Measurements from ENCODE around the gene SLC16A2.

SLC16A2 gene

DNA sequence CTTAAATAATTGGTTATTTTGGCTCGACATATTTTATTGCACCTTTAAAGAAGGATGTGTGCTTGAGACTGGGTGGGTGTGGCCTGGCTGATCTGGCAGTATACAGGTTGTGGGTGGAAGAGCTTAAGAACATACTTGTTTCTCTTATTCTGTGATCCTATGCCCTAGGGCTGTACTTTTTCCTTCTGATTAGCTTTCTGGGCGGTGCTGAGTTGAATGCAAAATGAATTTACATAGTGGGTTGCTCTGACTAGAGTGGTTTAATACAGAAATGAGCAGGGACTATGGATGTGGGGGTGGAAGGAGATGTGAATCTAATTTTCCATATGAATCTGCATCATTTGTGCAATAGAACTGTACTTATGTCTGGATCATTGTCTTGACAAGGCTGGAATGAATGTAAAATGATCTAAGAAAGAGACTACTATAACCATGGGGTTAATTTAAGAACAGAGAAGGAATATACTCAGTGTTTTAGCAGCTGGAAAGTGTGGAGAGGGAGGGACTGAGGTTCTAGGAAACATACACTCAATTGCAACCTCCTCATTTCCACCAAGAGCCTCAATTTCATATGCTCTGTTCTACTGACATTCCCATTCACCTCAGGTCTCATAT, 119.4 kb downstream of the SLC16A2 start:
- DNase-seq, result no peak

DNA sequence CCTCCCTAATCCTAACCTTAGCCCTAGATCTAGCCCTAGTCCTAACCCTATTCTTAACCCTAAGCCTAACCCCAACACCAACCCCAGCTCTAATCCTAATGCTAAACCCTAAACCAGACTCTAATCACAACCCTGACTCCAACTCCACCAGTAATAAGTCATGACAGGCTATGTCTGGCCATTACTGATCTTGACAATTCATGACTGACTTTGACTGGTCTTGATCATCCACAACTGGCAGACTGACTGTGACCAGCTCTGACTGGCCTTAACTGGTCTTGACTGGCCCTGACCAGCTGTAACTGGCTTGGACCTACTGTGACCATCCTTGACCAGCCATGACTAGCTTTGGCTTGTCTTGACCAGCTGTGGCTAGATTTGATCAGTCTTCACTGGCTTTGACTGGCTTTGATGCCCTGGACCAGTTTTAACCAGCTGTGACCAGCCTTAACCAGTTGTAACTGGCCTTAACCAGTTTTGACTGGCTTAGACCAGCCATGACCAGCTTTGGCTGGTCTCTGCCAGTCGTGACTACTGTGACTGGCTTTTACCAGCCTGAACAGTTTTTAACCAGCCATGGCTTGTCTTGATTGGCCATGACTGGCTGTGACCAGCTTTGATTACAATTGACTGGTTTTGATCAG, 124.7 kb downstream of the SLC16A2 start:
- DNase-seq, result no peak

DNA sequence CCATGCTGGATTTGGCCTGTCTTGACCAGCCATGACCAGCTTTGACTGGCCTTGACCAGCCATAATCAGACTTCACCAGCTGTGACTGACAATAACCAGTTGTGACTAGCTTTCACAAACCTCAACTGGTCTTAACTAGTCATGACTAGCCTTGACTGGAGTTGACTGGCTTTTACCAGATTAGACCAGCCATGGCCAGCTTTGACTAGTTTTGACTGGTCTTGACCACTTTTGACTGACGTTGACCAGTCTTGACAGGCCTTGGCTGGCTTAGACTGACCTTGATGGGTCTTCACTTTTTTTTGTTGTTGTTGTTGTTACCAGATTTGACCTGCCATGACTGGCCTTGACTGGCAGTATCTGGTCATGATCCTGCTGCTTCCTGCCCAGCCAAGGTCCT, 125.7 kb downstream of the SLC16A2 start:
- no peak for DNase-seq

DNA sequence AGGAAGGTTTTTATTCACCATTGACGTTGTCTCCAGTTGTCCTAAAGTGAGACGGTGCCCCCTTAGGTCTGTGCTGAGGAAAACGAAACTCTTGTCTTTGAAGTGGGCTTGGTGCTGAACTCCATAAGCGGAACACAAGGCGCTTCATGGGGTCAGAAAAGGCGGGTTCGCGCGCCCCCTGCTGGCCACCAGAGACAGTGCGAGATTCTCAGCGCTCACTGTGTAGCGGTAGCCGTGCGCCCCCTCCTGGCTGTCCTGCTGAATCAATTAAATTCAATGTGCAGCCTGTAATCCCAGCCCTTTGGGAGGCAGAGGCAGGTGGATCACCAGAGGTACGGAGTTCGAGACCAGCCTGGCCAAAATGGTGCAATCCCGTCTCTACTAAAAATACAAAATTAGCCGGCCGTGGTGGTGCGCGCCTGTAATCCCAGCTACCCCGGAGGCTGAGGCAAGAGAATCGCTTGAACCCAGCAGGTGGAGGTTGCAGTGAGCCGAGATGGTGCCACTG, 129.1 kb downstream of the SLC16A2 start:
- peak; percentile 75 for DNase-seq

DNA sequence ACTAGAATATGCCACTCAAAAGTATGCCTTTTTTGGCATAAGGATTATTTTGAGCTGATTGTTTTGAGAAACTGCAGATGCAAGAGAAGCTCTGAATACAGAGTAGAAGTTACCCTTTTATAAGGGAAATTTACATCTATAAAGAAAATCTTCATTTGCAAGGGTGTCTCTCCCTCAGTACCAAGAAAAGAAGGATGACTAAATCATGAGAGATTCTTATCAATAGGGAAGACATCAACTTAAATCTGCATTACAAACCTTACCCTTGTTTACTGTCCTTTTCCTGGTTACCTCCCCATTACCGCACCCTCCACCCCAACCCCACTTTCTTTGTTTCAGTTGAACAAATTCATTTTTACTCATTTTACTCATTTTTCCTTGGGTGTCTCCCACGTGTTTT, 130.6 kb downstream of the SLC16A2 start:
- DNase-seq, result no peak

DNA sequence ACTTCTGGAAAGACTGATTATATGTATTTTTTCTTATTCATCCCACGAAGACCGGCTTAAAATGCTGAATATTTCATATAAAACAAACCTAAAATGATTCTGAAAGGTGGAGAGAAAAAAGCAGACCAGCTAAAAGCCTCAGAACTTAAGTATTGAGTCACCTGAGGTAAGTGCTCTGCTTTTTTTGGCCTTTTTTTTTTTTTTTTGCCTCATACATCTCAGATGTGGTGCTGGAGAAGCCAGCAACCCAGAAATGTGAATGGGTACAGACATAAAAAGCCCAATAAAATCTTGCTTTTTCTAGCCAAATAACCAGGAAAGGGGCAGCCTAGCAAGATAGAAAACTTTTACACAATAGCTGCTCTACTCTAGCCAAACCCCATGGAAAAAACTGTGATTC, 136.1 kb downstream of the SLC16A2 start:
- DNase-seq, result no peak

DNA sequence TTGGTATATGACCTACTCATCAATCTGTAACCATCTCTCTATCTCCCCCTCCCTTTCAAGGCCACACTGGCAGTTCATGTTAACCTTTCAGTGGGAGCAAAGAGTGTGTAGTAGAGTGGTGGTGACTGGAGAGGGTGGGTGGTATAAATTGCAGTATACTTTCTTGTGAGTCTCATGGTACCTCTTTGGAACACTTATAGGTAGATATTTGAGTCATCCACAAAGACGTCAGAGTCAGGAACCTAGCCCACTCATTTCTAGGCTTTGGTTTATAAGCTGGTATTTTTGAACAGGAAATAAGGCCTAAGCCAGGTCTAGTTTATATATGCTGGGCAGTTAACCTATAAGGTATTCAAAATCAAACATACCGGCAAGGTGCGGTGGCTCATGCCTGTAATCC, 156.8 kb downstream of the SLC16A2 start:
- no peak for DNase-seq

DNA sequence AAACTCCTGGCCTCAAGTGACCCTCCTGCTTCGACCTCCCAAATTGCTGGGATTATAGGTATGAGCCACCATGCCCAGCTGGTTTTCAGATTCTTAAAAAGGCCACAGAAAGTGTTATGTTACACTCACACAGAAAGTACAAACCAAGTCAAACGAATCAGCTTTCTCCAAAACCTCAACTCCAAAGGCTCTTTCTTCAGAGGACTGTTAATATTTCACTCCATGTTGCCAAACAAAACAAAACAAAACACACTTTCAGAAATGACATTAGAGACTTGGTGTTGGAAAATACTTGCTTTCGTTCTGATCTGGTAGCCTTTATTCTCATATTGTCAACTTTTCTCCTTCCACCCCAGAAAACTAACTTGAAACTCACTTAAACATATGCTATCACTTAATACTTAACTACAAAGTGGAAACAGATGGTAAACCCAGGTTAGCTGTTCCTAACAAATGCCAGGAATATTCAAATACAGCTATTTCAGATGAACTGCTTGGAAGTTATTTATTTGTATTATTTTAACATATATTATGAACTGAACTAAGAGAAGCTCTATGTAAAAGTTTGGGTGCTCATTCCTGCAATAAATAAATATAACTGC, 158.4 kb downstream of the SLC16A2 start:
- no peak for DNase-seq

All from activated CD4-positive, alpha-beta T cell treated with anti-CD3 and anti-CD28 coated beads for 1 hour (primary cell).